Measurements from ENCODE around the gene ARPIN.

- TF ChIP-seq CTCF (IDR thresholded peaks at IDR 0.05; ENCODE audit: low read depth, low read length, poor library complexity, severe bottlenecking): no peak
- TF ChIP-seq EZH2phosphoT487 (IDR thresholded peaks at IDR 0.05; ENCODE audit: borderline replicate concordance, low read length): no peak
Observed at GRCh38 chr15:89903015-89903857, 9.5 kb downstream of the ARPIN start.
